K562 (cell line): ENCODE data around the gene BORCS5. TPM values are rescaled to one million over a fixed set of nuclear protein-coding genes. Genes with fewer than 3 reads are reported as not detected.
A peak's percentile ranks its signal among the peaks of the same experiment; 100 is the strongest.

Experiments used
- ATAC-seq: fragments of 200-7000 bp; cut with Tn5 transposase; 3 replicates; pipeline ENCODE4 v1.9.1; 2020; ENCODE audit warnings: moderate library complexity
- BruUV-seq: library from RNA; stranded (reverse); fragments of 400-500 nt; replicated peaks from 2 replicates; lab custom pipeline; 2021; lab: Mats Ljungman, UMichigan
- CTCF ChIA-PET: fragments of 300-600 bp; formaldehyde crosslinking; extraction: SDS; loops from one replicate; lab custom pipeline; 2021; ENCODE audit warnings: low intra/inter-chr PET ratio; lab: Yijun Ruan, JAX
- POLR2A ChIA-PET: fragments of 300-600, 350-650 bp; sonication (Branson Sonifier 250); formaldehyde crosslinking; extraction: SDS; loops from one replicate; lab custom pipeline; 2021; ENCODE audit warnings: antibody characterized with exemption, inconsistent platforms; lab: Yijun Ruan, JAX
- DNase-seq, 4 experiments: peaks; one replicate each; pipeline versions ENCODE4 v3.0.0 to v3.0.0-alpha.2; 2011 to 2018; ENCODE audit warnings: low spot score in 3 of 4, mixed read lengths in 3 of 4; ENCODE audit errors: extremely low read depth in 1 of 4
- FAIRE-seq: peaks from 2 replicates; lab custom pipeline; 2011; peaks lifted over from hg19 to GRCh38; lab: Jason Lieb, UNC
- H2AFZ ChIP-seq: 2 replicates; pipeline ENCODE4 v1.6.0; 2011; ENCODE audit warnings: low read depth, low read length, control low read depth, inconsistent platforms
- H3K27ac ChIP-seq: fragments of 200-600 bp; 3 replicates; pipeline ENCODE4 v1.8.0; 2011; ENCODE audit warnings: low read depth, mild to moderate bottlenecking, control low read depth, inconsistent platforms, low read length, moderate library complexity, mixed read lengths; ENCODE audit errors: extremely low read depth
- H3K27me3 ChIP-seq, 2 experiments: fragments of 300-600 bp in 1 of 2; 2 replicates in 1 of 2; 3 replicates in 1 of 2; pipeline versions ENCODE4 v1.6.0 to v1.8.0; 2011; ENCODE audit warnings: inconsistent platforms in 2 of 2, low read length in 2 of 2, mild to moderate bottlenecking in 1 of 2, mixed read lengths in 1 of 2, moderate library complexity in 1 of 2; ENCODE audit not compliant: control insufficient read depth in 2 of 2, insufficient read depth in 2 of 2
- H3K36me3 ChIP-seq: fragments of 300-600 bp; 3 replicates; pipeline ENCODE4 v1.8.0; 2011; ENCODE audit warnings: mild to moderate bottlenecking, low read length, inconsistent platforms; ENCODE audit not compliant: control insufficient read depth, insufficient read depth
- H3K4me1 ChIP-seq, 2 experiments: fragments of 200-600 bp in 1 of 2; replicated peaks in 1 of 2; 2 replicates in 1 of 2; 3 replicates in 1 of 2; pipeline versions ENCODE4 v1.5.1 to v1.8.0; 2011; ENCODE audit warnings: inconsistent platforms in 2 of 2, low read length in 2 of 2, mild to moderate bottlenecking in 1 of 2, mixed read lengths in 1 of 2, moderate library complexity in 1 of 2; ENCODE audit not compliant: control insufficient read depth in 2 of 2, insufficient read depth in 2 of 2
- H3K4me2 ChIP-seq: 2 replicates; pipeline ENCODE4 v1.6.1; 2011; ENCODE audit warnings: low read length, control low read depth, inconsistent platforms, mixed read lengths; ENCODE audit not compliant: insufficient read depth
- H3K4me3 ChIP-seq: fragments of 200-600 bp; sonication (generic), shearing (Covaris generic); 2 replicates; pipeline ENCODE4 v1.5.1; 2016; ENCODE audit warnings: control low read depth, inconsistent platforms
- H3K79me2 ChIP-seq: fragments of 200-600 bp; 3 replicates; pipeline ENCODE4 v1.8.0; 2011; ENCODE audit warnings: low read length, inconsistent platforms; ENCODE audit not compliant: control insufficient read depth, insufficient read depth
- H3K9ac ChIP-seq, 2 experiments: 2 replicates each; pipeline versions ENCODE4 v1.6.0 to v1.6.1; 2011; ENCODE audit warnings: low read depth in 2 of 2, low read length in 2 of 2, control low read depth in 1 of 2, inconsistent platforms in 1 of 2, mild to moderate bottlenecking in 1 of 2, mixed read lengths in 1 of 2; ENCODE audit not compliant: insufficient read depth in 1 of 2
- H3K9me1 ChIP-seq: one replicate; pipeline ENCODE4 v1.6.0; 2011; ENCODE audit warnings: inconsistent platforms, mild to moderate bottlenecking, low read length, moderate library complexity; ENCODE audit not compliant: control insufficient read depth, insufficient read depth
- H3K9me3 ChIP-seq: replicated peaks from 2 replicates; pipeline ENCODE4 v1.5.1; 2011; ENCODE audit warnings: low read depth, low read length, inconsistent platforms; ENCODE audit not compliant: control insufficient read depth, insufficient read depth
- H4K20me1 ChIP-seq: replicated peaks from 2 replicates; pipeline ENCODE4 v1.6.1; 2011; ENCODE audit warnings: low read length, inconsistent platforms, mixed read lengths; ENCODE audit not compliant: control insufficient read depth, insufficient read depth
- CUX1 ChIP-seq: fragments of 200-800 bp; sonication (Bioruptor generic); IDR thresholded peaks from 2 replicates; pipeline ENCODE4 v1.6.1; 2016; ENCODE audit warnings: missing genetic modification characterization, missing compliant biosample characterization
- DIDO1 ChIP-seq: fragments of 450-650 bp; IDR thresholded peaks from 2 replicates; pipeline ENCODE4 v1.6.1; 2016; ENCODE audit warnings: low read depth, missing biosample characterization, missing genetic modification characterization
- ELK3 ChIP-seq: fragments of 450-650 bp; formaldehyde crosslinking; IDR thresholded peaks from 2 replicates; pipeline ENCODE4 v1.4.0; 2020; ENCODE audit warnings: mild to moderate bottlenecking
- HDAC1 ChIP-seq, 2 experiments: fragments of 450-650 bp; IDR thresholded peaks; 2 replicates each; pipeline ENCODE4 v1.6.1; 2016 to 2017; ENCODE audit warnings: inconsistent platforms in 1 of 2, mild to moderate bottlenecking in 1 of 2, moderate library complexity in 1 of 2
- HMG20B ChIP-seq: fragments of 250-450 bp; sonication (Bioruptor Pico); IDR thresholded peaks from 2 replicates; pipeline ENCODE4 v1.5.0; 2021; ENCODE audit warnings: mild to moderate bottlenecking
- MAFG ChIP-seq: fragments of 450-650 bp; conservative IDR thresholded peaks from 2 replicates; pipeline ENCODE4 v1.6.1; 2016; ENCODE audit warnings: missing genetic modification characterization, missing compliant biosample characterization
- MBD1 ChIP-seq: fragments of 250-450 bp; sonication (Bioruptor Pico); IDR thresholded peaks from 2 replicates; pipeline ENCODE4 v1.8.0; 2022; ENCODE audit warnings: inconsistent platforms
- MCM2 ChIP-seq: fragments of 450-650 bp; IDR thresholded peaks from 2 replicates; pipeline ENCODE4 v1.6.1; 2017; ENCODE audit warnings: low read depth, mild to moderate bottlenecking
- NFATC3 ChIP-seq: fragments of 450-650 bp; IDR thresholded peaks from 2 replicates; pipeline ENCODE4 v1.6.1; 2017; ENCODE audit warnings: mild to moderate bottlenecking
- SMAD4 ChIP-seq: fragments of 250-450 bp; sonication (Bioruptor Pico); conservative IDR thresholded peaks from 2 replicates; pipeline ENCODE4 v1.8.0; 2021; ENCODE audit warnings: inconsistent platforms, mild to moderate bottlenecking, moderate library complexity
- TCF3 ChIP-seq: sonication (generic); formaldehyde crosslinking; IDR thresholded peaks from 2 replicates; pipeline ENCODE4 v1.4.0; 2020; ENCODE audit warnings: mild to moderate bottlenecking, missing genetic modification reagents
- ZBTB8A ChIP-seq: fragments of 450-650 bp; IDR thresholded peaks from 2 replicates; pipeline ENCODE4 v1.6.1; 2018; ENCODE audit warnings: mild to moderate bottlenecking, moderate library complexity; ENCODE audit not compliant: partially characterized antibody
- ZEB2 ChIP-seq: fragments of 450-650 bp; IDR thresholded peaks from 2 replicates; pipeline ENCODE4 v1.6.1; 2016
- ZKSCAN8 ChIP-seq: fragments of 200-800 bp; sonication (Bioruptor generic); IDR thresholded peaks from 2 replicates; pipeline ENCODE4 v1.6.1; 2016; ENCODE audit warnings: missing genetic modification characterization, missing compliant biosample characterization
- ZNF3 ChIP-seq: fragments of 250-450 bp; sonication (Bioruptor Pico); IDR thresholded peaks from 2 replicates; pipeline ENCODE4 v1.5.0; 2021; ENCODE audit warnings: mild to moderate bottlenecking, moderate library complexity
- ZNF507 ChIP-seq: conservative IDR thresholded peaks from 2 replicates; pipeline ENCODE4 v1.6.1; 2017; ENCODE audit warnings: missing genetic modification characterization, missing compliant biosample characterization
- WGBS: fragments of 100-300 bp; shearing (Covaris generic); methylation state at CpG from one replicate; pipeline ENCODE4 v1.1.6; 2016; ENCODE audit warnings: low coverage, mixed read lengths; ENCODE audit not compliant: insufficient coverage; ENCODE audit errors: missing lambda C conversion rate; 5-methylcytosine and 5-hydroxymethylcytosine counted together
- in situ Hi-C: fragments of 300-500 bp; cut with MboI; formaldehyde crosslinking; loops from 4 replicates; pipeline ENCODE4 v1.15.0; 2018; ENCODE audit warnings: inconsistent platforms, mixed read lengths
- intact Hi-C: fragments of 100-400 bp; cut with micrococcal nuclease; formaldehyde crosslinking; loops from 2 replicates; pipeline ENCODE4 v1.14.2; 2022
- polyA plus RNA-seq, 8 experiments: library from polyadenylated mRNA; depleted of rRNA in 4 of 8; stranded (reverse) in 5 of 8; unstranded in 3 of 8; fragments of >200 nt; fragmentation: Nextera tagmentation in 2 of 8; fragmentation: Illumina TruSeq in 1 of 8; extraction: Ambion mirVana in 2 of 8; extraction: Trizol in 1 of 8; gene quantifications; 2 replicates each; pipeline versions ENCODE4 v1.2.1 to v1.2.3, GENCODE V29; 2011 to 2014; ENCODE audit warnings: inconsistent platforms in 1 of 8, missing spikeins in 1 of 8
- total RNA-seq, 7 experiments: library from RNA; depleted of rRNA in 6 of 7; stranded (reverse); fragments of >200 nt in 6 of 7; fragmentation: Illumina TruSeq in 2 of 7; extraction: Trizol in 2 of 7; gene quantifications; 2 replicates each; pipeline versions ENCODE4 v1.2.1 to v1.2.3, GENCODE V29; 2011 to 2021; ENCODE audit warnings: low replicate concordance in 1 of 7

BORCS5 gene
- total and polyA plus RNA-seq, 9 of the 15 experiments (the other 6 are each of a cell fraction or from before 2014, with no cell fraction given) = 0.31 to 12.4 (median 6.6) TPM

GRCh38 chr12:12440784-12441428, 84.0 kb downstream of the BORCS5 start:
- intact Hi-C loops = no loop called here
- no peak overlapping the region for H2AFZ ChIP-seq
- TF ChIP-seq MCM2 (no peak), HMG20B (CRISPR knock-in tag) (no peak), ZNF3 (CRISPR knock-in tag) (no peak), CUX1 (CRISPR knock-in tag) (no peak), NFATC3 (no peak), ZNF507 (tag) (no peak), MAFG (tag) (no peak), DIDO1 (no peak), ZBTB8A (no peak), SMAD4 (no peak), ZEB2 (no peak), ELK3 (CRISPR knock-in tag) (no peak), MBD1 (CRISPR knock-in tag) (no peak), TCF3 (CRISPR knock-in tag) (no peak), HDAC1 (IDR thresholded peaks at IDR 0.05) (no peak), ZKSCAN8 (CRISPR knock-in tag) (no peak)

More at GRCh38 chr12:12440784-12441428, 84.0 kb downstream of the BORCS5 start:
- Histone ChIP-seq H3K27me3 (no peaks in the 10 kb centered on the region), H4K20me1 (no peaks in the 10 kb centered on the region), H3K9me1 (no peaks in the 10 kb centered on the region), H3K9me3 (no peaks in the 10 kb centered on the region), H3K4me3 (no peak overlapping the region), H3K9ac (peak overlapping the region in 1 of 2 experiments; percentile 4; a peak in 1 of 4 replicates), H3K4me2 (no peak overlapping the region), H3K4me1 (peaks cover 0 to 19% of the 10 kb centered on the region in 2 experiments; a peak in 3 of 5 replicates), H3K36me3 (0 out of 3 replicates have a peak, but pooled peaks cover 4% of the 10 kb centered on the region), H3K27ac (no peak overlapping the region), H3K79me2 (no peaks in the 10 kb centered on the region)
- WGBS = 83% methylated on average over 4 of the region's 4 CpGs
- ATAC-seq = no peak
- POLR2A ChIA-PET = interaction anchor here (0.5 to 0.6 kb wide), 2 partner anchors 25 to 41 kb away, joined by 3 to 4 read pairs; no protein-coding TSS in a partner anchor
- in situ Hi-C loops = no loop called here
- no peak for FAIRE-seq
- no TSS peak for BruUV-seq
- CTCF ChIA-PET = no interaction called here
- DNase-seq = no peak
